Upper lobe of left lung (tissue), 6 donors: Measurements from ENCODE around the gene LHFPL3. TPM values are rescaled to one million over a fixed set of nuclear protein-coding genes. Genes with fewer than 3 reads are reported as not detected.

Experiments used
- ATAC-seq, 2 donors: fragments of 200-7000 bp; cut with Tn5 transposase; one replicate each; pipeline ENCODE4 v1.9.1; 2022; ENCODE audit warnings: mild to moderate bottlenecking in 2 of 2, moderate library complexity in 2 of 2; ENCODE audit not compliant: low FRiP score in 2 of 2
- DNase-seq, 2 donors: peaks; one replicate each; pipeline ENCODE4 v3.0.0-alpha.2; 2019 to 2020
- H3K27ac ChIP-seq, 4 donors: fragments of 200-600 bp; sonication (generic); one replicate each; pipeline ENCODE4 v1.5.1; 2016 to 2019
- H3K27me3 ChIP-seq, 4 donors: fragments of 200-600 bp; sonication (generic); one replicate each; pipeline ENCODE4 v1.5.1; 2017 to 2019
- H3K36me3 ChIP-seq, 4 donors: fragments of 200-600 bp; sonication (generic); one replicate each; pipeline ENCODE4 v1.5.1; 2016 to 2019
- H3K4me1 ChIP-seq, 4 donors: fragments of 200-600 bp; sonication (generic); one replicate each; pipeline ENCODE4 v1.5.1; 2018 to 2019
- H3K4me3 ChIP-seq, 4 donors: fragments of 200-600 bp; sonication (generic); one replicate each; pipeline ENCODE4 v1.5.1; 2017 to 2019; ENCODE audit warnings: mild to moderate bottlenecking in 2 of 4, moderate library complexity in 1 of 4
- H3K9me3 ChIP-seq, 4 donors: fragments of 200-600 bp; sonication (generic); one replicate each; pipeline ENCODE4 v1.5.1; 2018 to 2019
- EP300 ChIP-seq, 4 donors: sonication (generic); formaldehyde crosslinking; IDR thresholded peaks; one replicate each; pipeline ENCODE4 v1.5.1; 2017; ENCODE audit warnings: antibody characterized with exemption in 4 of 4, control low read depth in 2 of 4
- POLR2A ChIP-seq, 4 donors: fragments of 450-650 bp; IDR thresholded peaks; one replicate each; pipeline ENCODE4 v1.5.1; 2016 to 2017; ENCODE audit warnings: antibody characterized with exemption in 4 of 4, mild to moderate bottlenecking in 2 of 4
- POLR2AphosphoS5 ChIP-seq, 2 donors: sonication (generic); formaldehyde crosslinking; IDR thresholded peaks; one replicate each; pipeline ENCODE4 v1.5.1; 2017; ENCODE audit warnings: antibody characterized with exemption in 2 of 2
- WGBS, 2 donors: methylation state at CpG; one replicate each; pipeline ENCODE4 v1.1.5; 2017 to 2018; 5-methylcytosine and 5-hydroxymethylcytosine counted together
- total RNA-seq, 6 donors: library from RNA; depleted of rRNA in 4 of 6; stranded (reverse); fragments of >200 nt in 4 of 6; gene quantifications; one replicate each; pipeline versions ENCODE4 v1.1.0 to v1.2.1, GENCODE V29; 2016 to 2021
- TF ChIP-seq, protein P1 (sequence below), 6 experiments: fragments of 450-650 bp in 4 of 6; fragments of 200-600 bp in 2 of 6; sonication (generic) in 2 of 6; IDR thresholded peaks; one replicate each; pipeline ENCODE4 v1.5.1; 2016 to 2019; ENCODE audit warnings: antibody characterized with exemption in 6 of 6
- donor health status: DM: no; HTN: no; CAD: no; lungs with moderate emphysema.
- donor health status: DM: no; HTN: yes; CAD: no; lungs with severe emphysema.

The LHFPL3 gene
- total RNA-seq, 6 donors from 2014 or later = not detected

DNA sequence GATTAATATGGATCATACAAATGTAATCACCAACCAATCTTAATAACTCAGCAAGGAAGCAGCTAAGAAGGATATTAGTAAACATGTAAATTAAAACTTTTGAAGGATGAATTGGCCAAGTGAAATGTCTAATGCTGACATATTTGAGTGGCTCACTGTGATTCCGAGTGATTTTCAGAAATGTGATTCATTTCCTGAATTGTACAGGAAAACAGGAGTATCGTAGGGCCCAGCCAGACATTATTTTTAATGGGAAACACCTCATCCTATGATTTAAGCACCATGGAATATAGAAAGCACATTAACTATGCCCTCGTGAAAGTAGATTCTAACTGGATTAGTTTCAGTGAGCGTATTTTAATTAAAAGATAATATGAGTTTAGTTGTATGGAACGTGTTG is 82.3 kb downstream of the LHFPL3 start:
- WGBS, 2 donors = 79% methylated on average over 5 of the region's 5 CpGs
- no peak for ATAC-seq
- Histone ChIP-seq H3K27me3 (no peaks in the 10 kb centered on the region), H3K4me3 (no peak overlapping the region), H3K36me3 (no peaks in the 10 kb centered on the region), H3K9me3 (no peaks in the 10 kb centered on the region), H3K27ac (no peak overlapping the region), H3K4me1 (no peaks in the 10 kb centered on the region)
- DNase-seq = no peak
- no peak for TF ChIP-seq POLR2AphosphoS5 (IDR thresholded peaks at IDR 0.05)
- no peak for TF ChIP-seq EP300 (IDR thresholded peaks at IDR 0.05)
- TF ChIP-seq, protein P1, sequence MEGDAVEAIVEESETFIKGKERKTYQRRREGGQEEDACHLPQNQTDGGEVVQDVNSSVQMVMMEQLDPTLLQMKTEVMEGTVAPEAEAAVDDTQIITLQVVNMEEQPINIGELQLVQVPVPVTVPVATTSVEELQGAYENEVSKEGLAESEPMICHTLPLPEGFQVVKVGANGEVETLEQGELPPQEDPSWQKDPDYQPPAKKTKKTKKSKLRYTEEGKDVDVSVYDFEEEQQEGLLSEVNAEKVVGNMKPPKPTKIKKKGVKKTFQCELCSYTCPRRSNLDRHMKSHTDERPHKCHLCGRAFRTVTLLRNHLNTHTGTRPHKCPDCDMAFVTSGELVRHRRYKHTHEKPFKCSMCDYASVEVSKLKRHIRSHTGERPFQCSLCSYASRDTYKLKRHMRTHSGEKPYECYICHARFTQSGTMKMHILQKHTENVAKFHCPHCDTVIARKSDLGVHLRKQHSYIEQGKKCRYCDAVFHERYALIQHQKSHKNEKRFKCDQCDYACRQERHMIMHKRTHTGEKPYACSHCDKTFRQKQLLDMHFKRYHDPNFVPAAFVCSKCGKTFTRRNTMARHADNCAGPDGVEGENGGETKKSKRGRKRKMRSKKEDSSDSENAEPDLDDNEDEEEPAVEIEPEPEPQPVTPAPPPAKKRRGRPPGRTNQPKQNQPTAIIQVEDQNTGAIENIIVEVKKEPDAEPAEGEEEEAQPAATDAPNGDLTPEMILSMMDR (IDR thresholded peaks at IDR 0.05) = no peak
- TF ChIP-seq POLR2A (IDR thresholded peaks at IDR 0.05) = no peak

DNA sequence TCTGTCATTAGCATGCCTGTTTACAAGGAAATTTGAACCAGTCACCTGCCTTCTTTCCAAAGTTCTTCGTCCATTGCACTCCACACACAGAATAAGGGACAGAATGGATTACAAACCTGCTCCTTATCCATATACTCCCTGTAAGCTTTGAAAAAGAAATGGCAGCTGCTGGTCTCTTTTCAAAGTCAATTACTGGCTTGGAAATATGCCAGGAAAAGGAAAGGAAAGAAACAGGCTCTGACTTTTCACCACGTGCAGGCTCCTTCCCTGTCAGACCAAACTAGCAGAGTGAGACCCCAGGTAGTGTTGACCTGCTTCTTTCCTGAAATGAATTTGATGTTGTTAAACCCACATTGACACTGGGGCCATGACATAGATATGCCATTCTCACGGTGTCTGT is 84.5 kb downstream of the LHFPL3 start:
- WGBS, 2 donors = 44 to 52% methylated on average over 3 of the region's 3 CpGs
- no peak for DNase-seq
- Histone ChIP-seq H3K27ac (no peak overlapping the region), H3K9me3 (no peaks in the 10 kb centered on the region), H3K36me3 (no peaks in the 10 kb centered on the region), H3K27me3 (no peaks in the 10 kb centered on the region), H3K4me1 (no peaks in the 10 kb centered on the region), H3K4me3 (no peak overlapping the region)
- TF ChIP-seq, protein P1 (IDR thresholded peaks at IDR 0.05) = no peak
- TF ChIP-seq EP300 (IDR thresholded peaks at IDR 0.05) = no peak
- TF ChIP-seq POLR2A (IDR thresholded peaks at IDR 0.05) = no peak
- no peak for TF ChIP-seq POLR2AphosphoS5 (IDR thresholded peaks at IDR 0.05)
- no peak for ATAC-seq

DNA sequence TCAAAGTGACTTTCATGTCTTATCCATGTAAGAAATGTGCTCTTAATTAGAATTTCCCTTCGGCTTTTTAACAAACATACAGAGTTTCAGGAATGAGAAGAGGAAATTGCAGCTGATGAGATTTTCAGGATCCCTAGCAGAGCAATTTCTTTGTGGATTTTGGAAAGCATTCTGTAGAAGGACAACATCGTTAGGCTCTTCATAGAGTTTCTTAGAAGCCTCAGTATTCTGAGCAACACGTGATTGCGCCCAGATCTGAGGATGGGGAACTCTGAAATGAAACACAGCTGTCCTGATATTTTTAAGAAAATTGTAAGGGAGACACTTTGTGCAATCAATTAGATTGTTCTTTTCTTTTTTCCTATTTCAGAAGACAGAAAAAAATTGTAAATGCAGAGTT is 85.8 kb downstream of the LHFPL3 start:
- H3K27ac ChIP-seq = no peak overlapping the region
- ATAC-seq (no peak), DNase-seq (no peak)
- no peak overlapping the region for H3K4me3 ChIP-seq
- 71 to 75% methylated on average over 4 of the region's 4 CpGs for WGBS, 2 donors
- no peaks in the 10 kb centered on the region for H3K4me1 ChIP-seq
- TF ChIP-seq, protein P1 (IDR thresholded peaks at IDR 0.05) = no peak
- TF ChIP-seq POLR2AphosphoS5 (IDR thresholded peaks at IDR 0.05) (no peak), POLR2A (IDR thresholded peaks at IDR 0.05) (no peak), EP300 (IDR thresholded peaks at IDR 0.05) (no peak)
- H3K27me3 ChIP-seq = no peaks in the 10 kb centered on the region
- no peaks in the 10 kb centered on the region for H3K36me3 ChIP-seq
- no peaks in the 10 kb centered on the region for H3K9me3 ChIP-seq

DNA sequence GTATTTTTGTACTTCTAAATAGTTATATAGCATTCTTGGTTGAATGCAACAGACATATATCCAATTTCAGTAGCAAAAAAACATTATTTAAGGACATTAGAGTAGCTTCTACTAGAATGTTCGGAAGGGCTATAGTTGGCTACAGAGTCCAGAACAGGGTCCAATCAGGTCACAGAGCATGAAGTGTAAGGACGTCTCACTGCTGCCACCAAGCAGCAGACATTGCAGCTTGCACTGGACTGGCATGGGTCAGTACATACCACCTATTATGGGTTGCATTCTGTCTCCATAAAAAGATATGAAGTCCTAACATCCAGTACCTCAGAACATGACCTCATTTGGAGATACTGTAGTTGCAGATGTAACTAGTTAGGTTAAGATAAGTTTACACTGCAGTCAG is 87.3 kb downstream of the LHFPL3 start:
- Histone ChIP-seq H3K27me3 (no peaks in the 10 kb centered on the region), H3K9me3 (no peaks in the 10 kb centered on the region), H3K36me3 (no peaks in the 10 kb centered on the region), H3K27ac (no peak overlapping the region), H3K4me3 (no peak overlapping the region), H3K4me1 (no peaks in the 10 kb centered on the region)
- ATAC-seq (no peak), DNase-seq (no peak)
- TF ChIP-seq POLR2AphosphoS5 (IDR thresholded peaks at IDR 0.05) (no peak), EP300 (IDR thresholded peaks at IDR 0.05) (no peak), POLR2A (IDR thresholded peaks at IDR 0.05) (no peak)
- TF ChIP-seq, protein P1 (IDR thresholded peaks at IDR 0.05) = no peak
- WGBS, 2 donors = 58 to 61% methylated on average over 2 of the region's 2 CpGs

DNA sequence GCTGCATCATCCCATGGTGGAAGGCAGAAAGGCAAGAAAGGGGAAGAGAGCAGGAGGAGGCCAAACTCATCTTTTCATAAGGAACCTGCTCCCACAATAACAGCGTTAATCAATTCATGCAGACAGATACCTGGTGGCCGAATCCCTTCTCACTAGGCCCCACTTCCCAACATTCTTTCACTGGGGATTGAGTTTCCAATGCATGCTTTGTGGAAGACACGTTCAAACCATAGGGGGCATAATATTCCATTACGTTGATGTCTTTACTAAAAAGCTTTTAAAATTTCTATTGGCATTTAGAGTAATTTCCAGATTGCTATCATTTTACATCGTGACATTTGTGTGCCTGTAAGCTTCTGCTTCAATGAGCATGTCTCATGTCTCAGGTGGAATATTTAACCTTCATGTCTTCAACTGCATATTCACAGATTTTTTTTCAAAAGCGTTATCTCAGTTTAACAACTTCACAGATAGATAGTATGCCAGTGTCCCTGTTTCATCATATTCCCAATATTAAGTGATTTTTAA is 88.5 kb downstream of the LHFPL3 start:
- Histone ChIP-seq H3K9me3 (no peaks in the 10 kb centered on the region), H3K4me3 (no peak overlapping the region), H3K4me1 (no peaks in the 10 kb centered on the region), H3K36me3 (no peaks in the 10 kb centered on the region), H3K27ac (no peak overlapping the region), H3K27me3 (no peaks in the 10 kb centered on the region)
- WGBS, 2 donors = 76 to 80% methylated on average over 6 of the region's 6 CpGs
- no peak for TF ChIP-seq POLR2AphosphoS5 (IDR thresholded peaks at IDR 0.05)
- no peak for TF ChIP-seq POLR2A (IDR thresholded peaks at IDR 0.05)
- TF ChIP-seq EP300 (IDR thresholded peaks at IDR 0.05) = no peak
- no peak for ATAC-seq
- DNase-seq = no peak
